ENCODE data around the gene MAP7. TPM values are rescaled to one million over a fixed set of nuclear protein-coding genes. Genes with fewer than 3 reads are reported as not detected.

Gene MAP7
- total RNA-seq, 1 donor from 2014 or later: 1.2 TPM

DNA sequence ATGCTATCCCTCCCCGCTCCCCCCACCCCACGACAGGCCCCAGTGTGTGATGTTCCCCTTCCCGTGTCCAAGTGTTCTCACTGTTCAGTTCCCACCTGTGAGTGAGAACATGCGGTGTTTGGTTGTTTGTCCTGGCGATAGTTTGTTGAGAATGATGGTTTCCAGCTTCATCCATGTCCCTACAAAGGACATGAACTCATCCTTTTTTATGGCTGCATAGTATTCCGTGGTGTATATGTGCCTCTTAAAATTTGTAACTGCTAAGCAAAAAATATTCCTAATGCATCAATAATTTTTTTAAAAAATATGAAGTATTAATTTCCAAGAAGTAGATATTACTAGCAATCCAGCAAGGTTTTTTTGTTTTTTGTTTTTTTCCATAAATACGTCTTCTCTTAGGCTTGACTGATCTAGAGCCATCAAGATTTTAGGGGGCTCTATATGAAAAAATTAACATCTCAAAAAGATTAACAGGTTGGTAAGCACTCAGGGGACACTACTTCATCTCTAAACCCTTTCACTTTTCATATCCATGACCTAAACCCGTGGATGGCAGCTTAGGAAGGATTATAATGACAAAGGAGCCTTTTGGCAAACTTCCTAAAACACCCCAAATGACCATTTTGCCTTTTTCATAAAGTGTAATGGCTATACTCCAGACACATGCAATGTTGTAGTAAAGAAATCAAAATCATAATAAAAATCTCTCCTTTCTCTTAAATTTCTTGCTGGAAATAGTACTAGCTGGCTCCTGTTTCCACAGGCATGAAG, 14.2 kb downstream of the MAP7 start:
- no peak overlapping the region for H3K4me3 Mint-ChIP-seq (ENCODE audit: low read depth)
- peaks cover 17% of the 10 kb centered on the region for H3K27me3 Mint-ChIP-seq (ENCODE audit: low read depth)
- H3K27ac Mint-ChIP-seq: no peak overlapping the region
- no peaks in the 10 kb centered on the region for H3K9me3 Mint-ChIP-seq
- H3K36me3 Mint-ChIP-seq (ENCODE audit: low read depth): no peaks in the 10 kb centered on the region
- intact Hi-C loops (cut with micrococcal nuclease): no loop called here
- DNase-seq (ENCODE audit: low spot score): no peak
- H3K4me1 Mint-ChIP-seq (ENCODE audit: low read depth): no peaks in the 10 kb centered on the region

DNA sequence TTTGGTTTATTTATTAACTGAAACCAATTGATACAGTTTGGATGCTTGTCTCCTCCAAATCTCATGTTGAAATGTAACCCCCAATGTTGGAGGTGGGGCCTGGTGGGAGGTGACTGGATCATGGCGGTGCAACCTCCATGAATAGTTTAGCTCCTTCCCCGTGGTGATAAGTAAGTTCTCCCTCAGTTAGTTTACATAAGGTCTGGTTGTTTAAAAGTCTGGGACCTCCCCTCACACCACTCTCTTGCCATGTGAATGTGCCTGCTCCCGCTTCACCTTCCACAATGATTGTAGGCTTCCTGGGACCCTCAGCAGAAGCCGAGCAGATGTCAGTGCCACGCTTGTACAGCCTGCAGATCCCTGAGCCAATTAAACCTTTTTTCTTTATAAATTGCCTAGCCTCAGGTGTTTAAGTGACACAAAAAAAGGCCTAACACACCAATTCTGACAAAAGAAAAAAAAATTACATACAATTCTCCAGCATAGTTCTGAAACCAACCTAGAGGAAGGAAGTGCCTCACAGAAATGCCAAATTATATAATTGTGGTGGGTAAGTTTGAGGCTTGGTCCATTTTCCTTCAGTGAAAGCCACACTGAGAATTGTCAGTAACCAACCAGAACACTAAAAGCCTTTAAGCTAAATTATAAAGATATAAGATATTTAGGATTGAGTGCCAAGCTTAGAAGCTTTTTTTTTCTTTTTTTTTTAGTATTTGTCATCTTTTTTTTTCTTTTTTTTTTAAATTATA, 15.0 kb downstream of the MAP7 start:
- Mint-ChIP-seq H3K27ac (no peak overlapping the region), H3K4me1 (ENCODE audit: low read depth) (no peaks in the 10 kb centered on the region), H3K27me3 (ENCODE audit: low read depth) (peaks cover 12% of the 10 kb centered on the region), H3K4me3 (ENCODE audit: low read depth) (no peak overlapping the region), H3K36me3 (ENCODE audit: low read depth) (no peaks in the 10 kb centered on the region), H3K9me3 (no peaks in the 10 kb centered on the region)
- no peak for DNase-seq (ENCODE audit: low spot score)
- intact Hi-C loops (cut with micrococcal nuclease): no loop called here

DNA sequence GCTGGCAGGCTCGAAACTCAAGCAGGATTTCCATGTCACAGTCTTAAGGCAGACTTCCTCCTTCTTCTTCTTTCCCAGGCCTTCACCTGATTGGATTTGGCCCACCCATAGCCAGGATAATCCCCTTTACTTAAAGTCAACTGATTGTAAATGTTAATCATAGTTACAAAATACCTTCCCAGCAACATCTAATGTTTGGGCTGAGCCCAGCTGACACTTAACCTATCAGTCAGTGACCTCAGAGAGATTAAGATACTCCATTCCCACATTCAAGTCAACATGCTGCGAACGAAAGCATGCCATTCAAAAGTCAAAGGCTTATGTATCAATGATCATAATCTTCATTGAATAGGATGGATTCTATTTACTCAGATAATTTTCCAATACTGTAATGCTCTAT, 16.0 kb downstream of the MAP7 start:
- intact Hi-C loops (cut with micrococcal nuclease): no loop called here
- no peak for DNase-seq (ENCODE audit: low spot score)
- Mint-ChIP-seq H3K27ac (no peak overlapping the region), H3K36me3 (ENCODE audit: low read depth) (no peaks in the 10 kb centered on the region), H3K9me3 (no peaks in the 10 kb centered on the region), H3K4me3 (ENCODE audit: low read depth) (no peak overlapping the region), H3K27me3 (ENCODE audit: low read depth) (peaks cover 8% of the 10 kb centered on the region), H3K4me1 (ENCODE audit: low read depth) (no peaks in the 10 kb centered on the region)

DNA sequence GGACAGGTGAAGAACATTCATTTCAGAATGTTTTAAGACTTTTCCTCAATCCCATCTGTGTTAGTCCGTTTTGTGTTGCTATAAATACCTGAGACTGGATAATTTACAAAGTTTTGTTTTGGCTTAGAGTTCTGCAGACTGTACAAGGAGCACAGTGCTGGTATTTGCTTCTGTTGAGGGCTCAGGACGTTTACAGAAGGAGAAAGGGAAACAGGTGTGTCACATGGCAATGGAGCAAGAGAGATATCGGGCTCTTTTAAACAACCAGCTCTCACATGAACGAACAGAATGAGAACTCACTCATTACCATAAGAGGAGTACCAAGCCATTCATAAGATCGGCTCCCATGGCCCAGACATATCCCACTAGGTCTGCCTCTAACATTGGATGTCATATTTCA, 16.7 kb downstream of the MAP7 start:
- Mint-ChIP-seq H3K36me3 (ENCODE audit: low read depth) (no peaks in the 10 kb centered on the region), H3K27me3 (ENCODE audit: low read depth) (peaks cover 7% of the 10 kb centered on the region), H3K4me1 (ENCODE audit: low read depth) (no peaks in the 10 kb centered on the region), H3K27ac (no peak overlapping the region), H3K4me3 (ENCODE audit: low read depth) (no peak overlapping the region), H3K9me3 (no peaks in the 10 kb centered on the region)
- intact Hi-C loops (cut with micrococcal nuclease): no loop called here
- no peak for DNase-seq (ENCODE audit: low spot score)

DNA sequence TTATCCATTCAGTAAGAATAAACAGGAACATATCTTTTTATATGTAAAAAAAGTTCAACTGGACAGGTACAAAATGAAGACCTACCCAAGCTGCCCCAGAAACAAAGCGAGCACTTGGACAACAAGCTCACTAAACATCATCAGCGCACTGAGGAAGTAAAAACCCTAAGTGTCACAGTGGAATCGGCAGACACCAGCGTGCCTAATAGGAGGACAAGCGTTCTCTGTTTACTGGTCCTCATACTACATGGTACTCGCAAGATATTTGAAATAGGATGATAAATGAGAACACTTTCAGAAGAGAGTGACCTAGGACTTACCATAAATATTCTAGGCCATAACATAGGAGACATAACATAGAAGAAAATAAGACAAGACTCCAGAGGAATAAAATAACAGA, 18.2 kb downstream of the MAP7 start:
- intact Hi-C loops (cut with micrococcal nuclease): no loop called here
- H3K4me1 Mint-ChIP-seq (ENCODE audit: low read depth): no peaks in the 10 kb centered on the region
- no peaks in the 10 kb centered on the region for H3K36me3 Mint-ChIP-seq (ENCODE audit: low read depth)

DNA sequence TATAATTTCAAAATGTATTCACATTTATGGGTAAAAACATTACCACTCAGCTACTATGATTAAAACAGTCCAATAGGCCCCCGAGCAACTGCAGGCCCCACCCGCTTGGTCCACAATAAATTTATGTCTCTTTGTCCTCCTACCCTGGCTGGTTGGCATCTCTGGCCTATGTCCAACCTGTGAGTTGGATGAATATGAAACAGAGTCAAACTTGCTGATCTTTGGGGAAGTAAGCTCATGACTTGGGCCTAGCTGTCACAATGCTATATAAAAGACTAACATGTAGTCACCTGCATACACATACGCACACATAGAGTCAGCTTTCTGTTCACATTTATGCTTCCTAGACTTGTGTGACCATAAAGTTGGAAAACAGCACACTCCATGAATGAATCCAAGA, 20.5 kb downstream of the MAP7 start:
- intact Hi-C loops (cut with micrococcal nuclease): no loop called here
- H3K4me3 Mint-ChIP-seq (ENCODE audit: low read depth): no peak overlapping the region

More for the DNA sequence above, 18.2 kb downstream of the MAP7 start:
- Mint-ChIP-seq H3K4me3 (ENCODE audit: low read depth) (no peak overlapping the region), H3K9me3 (no peaks in the 10 kb centered on the region), H3K27ac (no peak overlapping the region), H3K27me3 (ENCODE audit: low read depth) (peaks cover 7% of the 10 kb centered on the region)
- DNase-seq (ENCODE audit: low spot score): no peak

DNA sequence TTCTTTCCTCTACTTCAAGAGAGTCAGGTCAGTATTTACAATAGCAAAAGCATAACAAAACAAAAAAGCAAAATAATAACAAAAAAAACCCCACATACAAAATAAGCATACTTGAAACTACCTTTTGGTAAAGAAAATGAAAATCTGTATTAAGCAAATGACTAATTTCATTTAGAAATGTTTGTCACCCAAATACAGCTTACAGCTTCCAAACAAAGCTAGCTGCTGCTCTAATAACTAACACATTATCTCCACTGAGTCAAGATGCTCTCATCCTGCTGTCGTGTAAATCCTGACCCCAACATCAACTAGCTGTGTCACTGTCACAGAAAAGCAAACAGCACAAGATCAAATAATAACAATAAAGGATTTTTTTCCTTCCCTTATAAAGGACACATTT, 21.7 kb downstream of the MAP7 start:
- Mint-ChIP-seq H3K36me3 (ENCODE audit: low read depth) (no peaks in the 10 kb centered on the region), H3K4me3 (ENCODE audit: low read depth) (no peak overlapping the region), H3K9me3 (no peaks in the 10 kb centered on the region), H3K27ac (no peak overlapping the region), H3K27me3 (ENCODE audit: low read depth) (peaks cover 11% of the 10 kb centered on the region), H3K4me1 (ENCODE audit: low read depth) (peaks cover 14% of the 10 kb centered on the region)
- intact Hi-C loops (cut with micrococcal nuclease): no loop called here
- no peak for DNase-seq (ENCODE audit: low spot score)

More for the DNA sequence above, 20.5 kb downstream of the MAP7 start:
- Mint-ChIP-seq H3K9me3 (no peaks in the 10 kb centered on the region), H3K36me3 (ENCODE audit: low read depth) (no peaks in the 10 kb centered on the region), H3K4me1 (ENCODE audit: low read depth) (peaks cover 14% of the 10 kb centered on the region), H3K27ac (no peak overlapping the region), H3K27me3 (ENCODE audit: low read depth) (peaks cover 7% of the 10 kb centered on the region)
- no peak for DNase-seq (ENCODE audit: low spot score)

DNA sequence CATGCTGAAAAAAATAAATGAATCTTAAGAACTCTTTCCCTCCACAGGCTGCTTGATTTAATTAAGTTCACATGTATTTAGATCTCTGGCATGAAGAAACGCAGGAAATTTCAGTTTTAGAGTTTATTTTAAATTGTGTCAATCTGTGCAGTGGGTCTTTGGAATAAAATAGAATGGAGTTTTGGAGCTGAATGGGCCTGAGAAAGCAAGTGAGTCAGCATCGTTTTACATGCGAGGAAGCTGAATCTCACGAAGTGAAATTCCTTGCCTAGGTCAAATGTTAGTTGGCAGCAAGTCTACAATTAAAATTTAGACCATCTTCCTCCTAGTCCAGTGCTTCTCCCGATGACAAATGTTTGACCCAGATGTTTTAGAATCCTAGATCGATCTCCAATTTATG, 22.4 kb downstream of the MAP7 start:
- intact Hi-C loops (cut with micrococcal nuclease): loop anchor here (2.0 kb wide), 1 partner anchor 17 kb away; no protein-coding TSS in a partner anchor
- no peaks in the 10 kb centered on the region for H3K9me3 Mint-ChIP-seq
- H3K4me3 Mint-ChIP-seq (ENCODE audit: low read depth): no peak overlapping the region
- no peaks in the 10 kb centered on the region for H3K36me3 Mint-ChIP-seq (ENCODE audit: low read depth)
- peaks cover 11% of the 10 kb centered on the region for H3K27me3 Mint-ChIP-seq (ENCODE audit: low read depth)
- H3K4me1 Mint-ChIP-seq (ENCODE audit: low read depth): peaks cover 14% of the 10 kb centered on the region
- no peak overlapping the region for H3K27ac Mint-ChIP-seq
- DNase-seq (ENCODE audit: low spot score): no peak

DNA sequence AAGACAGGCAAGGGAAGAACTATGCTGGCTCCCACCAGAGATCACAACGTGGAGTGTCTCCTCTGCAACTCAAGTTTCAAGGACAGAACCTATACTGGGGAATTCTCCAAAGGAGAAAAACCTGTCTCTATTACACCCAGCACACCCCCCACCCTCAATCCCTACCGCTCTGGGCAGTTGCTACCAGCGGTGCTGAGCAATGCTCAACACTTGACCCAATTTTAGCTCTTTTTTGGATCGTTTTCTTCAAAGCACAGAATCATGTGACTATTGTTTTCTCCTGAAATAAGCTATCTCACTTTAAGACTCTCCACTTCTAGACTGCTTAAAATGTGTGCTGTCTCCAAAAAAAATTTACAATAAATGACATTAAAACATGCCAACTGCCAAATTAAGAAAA, 23.3 kb downstream of the MAP7 start:
- no peak overlapping the region for H3K4me3 Mint-ChIP-seq (ENCODE audit: low read depth)
- DNase-seq (ENCODE audit: low spot score): no peak
- no peak overlapping the region for H3K27ac Mint-ChIP-seq
- H3K27me3 Mint-ChIP-seq (ENCODE audit: low read depth): peaks cover 11% of the 10 kb centered on the region
- no peaks in the 10 kb centered on the region for H3K36me3 Mint-ChIP-seq (ENCODE audit: low read depth)
- intact Hi-C loops (cut with micrococcal nuclease): loop anchor here (2.0 kb wide), 1 partner anchor 16 kb away; no protein-coding TSS in a partner anchor
- H3K9me3 Mint-ChIP-seq: no peaks in the 10 kb centered on the region
- peaks cover 14% of the 10 kb centered on the region for H3K4me1 Mint-ChIP-seq (ENCODE audit: low read depth)

DNA sequence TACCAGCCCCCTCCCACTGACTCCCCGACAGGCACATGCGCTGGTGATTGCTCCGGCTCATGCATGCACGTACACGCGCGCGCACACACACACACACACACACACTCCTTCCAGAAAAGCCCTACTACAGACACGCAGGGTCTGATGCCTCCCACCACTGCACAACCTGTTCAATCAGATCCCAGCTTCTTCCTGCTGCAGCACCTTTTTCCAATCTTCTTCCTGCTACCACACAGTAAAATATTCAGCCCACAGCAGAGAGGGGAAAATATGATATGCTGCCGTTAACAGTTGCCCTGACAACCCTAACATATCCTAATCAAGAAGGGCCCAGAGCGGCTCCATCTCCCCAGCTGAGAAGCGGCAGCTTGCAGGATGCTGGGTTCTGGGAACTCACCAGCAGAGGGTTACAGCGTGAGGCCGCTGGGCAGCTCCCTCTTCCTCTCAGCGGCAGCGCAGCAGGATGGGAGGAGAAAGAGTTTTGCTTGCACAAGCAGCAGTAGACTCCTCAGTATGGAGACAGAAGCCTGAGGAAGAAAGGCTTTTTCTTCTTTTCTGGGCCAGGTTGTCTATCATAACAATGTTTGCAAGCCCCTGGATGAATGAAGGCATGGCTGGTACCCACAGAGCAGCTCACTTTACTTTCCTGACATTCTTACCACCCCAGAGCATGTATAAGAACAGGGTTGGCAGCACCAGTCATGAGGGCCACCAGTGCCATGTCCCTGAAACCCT, 23.9 kb downstream of the MAP7 start:
- H3K27ac Mint-ChIP-seq: no peak overlapping the region
- peak; percentile 24 for DNase-seq (ENCODE audit: low spot score)
- peak overlapping the region; percentile 37 for H3K4me3 Mint-ChIP-seq (ENCODE audit: low read depth)
- intact Hi-C loops (cut with micrococcal nuclease): loop anchor here (2.0 kb wide), 1 partner anchor 16 kb away; no protein-coding TSS in a partner anchor
- H3K27me3 Mint-ChIP-seq (ENCODE audit: low read depth): peaks cover 12% of the 10 kb centered on the region
- H3K9me3 Mint-ChIP-seq: no peaks in the 10 kb centered on the region
- H3K4me1 Mint-ChIP-seq (ENCODE audit: low read depth): peaks cover 14% of the 10 kb centered on the region
- H3K36me3 Mint-ChIP-seq (ENCODE audit: low read depth): no peaks in the 10 kb centered on the region

DNA sequence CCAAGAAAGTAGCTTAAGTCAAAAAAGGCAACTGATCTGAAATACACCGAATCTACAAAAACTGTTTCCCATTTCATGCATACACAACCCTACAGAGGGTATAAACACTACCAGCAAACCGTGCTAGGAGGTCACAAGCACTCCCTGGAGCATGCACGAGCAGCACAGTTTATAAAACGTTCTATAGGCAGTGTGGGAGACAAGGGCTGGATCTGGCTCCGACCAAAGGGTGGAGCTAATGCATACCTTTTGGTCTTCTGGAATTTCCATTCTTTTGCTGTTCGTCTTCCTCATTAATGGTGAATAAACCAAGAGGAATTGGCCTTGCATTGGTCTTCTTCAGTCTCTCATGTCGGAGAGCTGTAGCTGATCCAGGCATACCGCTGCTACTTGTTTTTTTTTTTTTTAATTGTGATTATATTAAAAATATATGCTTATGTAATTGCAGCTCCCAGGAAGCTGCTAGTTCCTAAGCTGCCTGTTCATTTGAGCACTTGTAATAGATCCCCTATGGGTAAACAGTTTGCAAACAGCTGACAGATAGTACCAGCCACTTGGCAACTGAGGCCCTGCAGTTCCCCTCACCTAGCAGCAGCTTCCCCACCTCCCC, 24.5 kb downstream of the MAP7 start:
- Mint-ChIP-seq H3K4me3 (ENCODE audit: low read depth) (no peak overlapping the region), H3K27me3 (ENCODE audit: low read depth) (peaks cover 13% of the 10 kb centered on the region), H3K27ac (no peak overlapping the region), H3K4me1 (ENCODE audit: low read depth) (peaks cover 14% of the 10 kb centered on the region), H3K9me3 (no peaks in the 10 kb centered on the region), H3K36me3 (ENCODE audit: low read depth) (no peaks in the 10 kb centered on the region)
- intact Hi-C loops (cut with micrococcal nuclease): loop anchor here (2.0 kb wide), 1 partner anchor 15 kb away; no protein-coding TSS in a partner anchor
- DNase-seq (ENCODE audit: low spot score): no peak

DNA sequence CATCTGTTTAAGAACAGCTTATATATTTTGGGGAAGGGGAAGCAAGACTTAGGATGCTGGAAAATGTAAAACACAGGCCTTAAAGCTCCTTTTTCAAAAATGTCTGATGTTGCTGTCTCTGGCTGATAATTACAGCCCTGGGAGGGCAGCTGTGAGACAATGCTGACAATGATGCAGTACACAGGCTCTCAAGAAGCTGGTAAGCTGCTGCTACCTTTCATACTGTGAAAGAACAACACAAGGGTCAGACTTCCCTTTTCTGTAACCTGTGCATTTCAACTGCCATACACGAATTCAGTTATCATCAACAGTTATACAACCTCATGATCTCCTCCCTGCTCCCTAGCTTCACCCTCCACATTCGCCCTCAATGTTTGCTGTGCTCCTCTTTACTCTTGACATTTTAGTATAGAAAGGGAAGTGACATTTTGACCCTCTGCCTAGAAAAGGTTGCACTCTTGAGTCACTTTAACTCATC, 25.2 kb downstream of the MAP7 start:
- no peaks in the 10 kb centered on the region for H3K36me3 Mint-ChIP-seq (ENCODE audit: low read depth)
- H3K9me3 Mint-ChIP-seq: no peaks in the 10 kb centered on the region
- peaks cover 14% of the 10 kb centered on the region for H3K4me1 Mint-ChIP-seq (ENCODE audit: low read depth)
- no peak overlapping the region for H3K4me3 Mint-ChIP-seq (ENCODE audit: low read depth)
- peaks cover 19% of the 10 kb centered on the region for H3K27me3 Mint-ChIP-seq (ENCODE audit: low read depth)
- intact Hi-C loops (cut with micrococcal nuclease): no loop called here
- no peak for DNase-seq (ENCODE audit: low spot score)
- H3K27ac Mint-ChIP-seq: no peak overlapping the region

Measured in activated T-helper 2 cell treated with anti-CD3 and anti-CD28 coated beads, Interferon-gamma antibody, Interleukin-2, Interleukin-4, amounts not matched to agents 10 μg/mL and 5 μg/mL and 100 μg/mL, durations not matched to agents 14 hours and 24 hours and 36 hours (primary cell).